ES-I3 (cell line): ENCODE measurements around the gene LRP3.
A peak's percentile ranks its signal among the peaks of the same experiment; 100 is the strongest.

ENCODE experiments used
- H3K36me3 ChIP-seq: 2 replicates; pipeline ENCODE4 v1.6.1; 2013; ENCODE audit warnings: mild to moderate bottlenecking, low read length, control low read depth, moderate library complexity; ENCODE audit not compliant: insufficient read depth
- H3K4me1 ChIP-seq: 2 replicates; pipeline ENCODE4 v1.6.1; 2013; ENCODE audit warnings: mild to moderate bottlenecking, control low read depth, low read length; ENCODE audit not compliant: insufficient read depth
- H3K9ac ChIP-seq: 2 replicates; pipeline ENCODE4 v1.6.1; 2013; ENCODE audit warnings: low read depth, mild to moderate bottlenecking, low read length, moderate library complexity
- H3K9me3 ChIP-seq: 2 replicates; pipeline ENCODE4 v1.6.1; 2013; ENCODE audit warnings: mild to moderate bottlenecking, low read length, moderate library complexity; ENCODE audit not compliant: control insufficient read depth, insufficient read depth

Gene LRP3

GRCh38 chr19:33226550-33227241, 32.6 kb downstream of the LRP3 start:
- H3K4me1 ChIP-seq: no peaks in the 10 kb centered on the region
- H3K9ac ChIP-seq: peak overlapping the region; percentile 63
- H3K9me3 ChIP-seq: peaks cover 11% of the 10 kb centered on the region
- no peaks in the 10 kb centered on the region for H3K36me3 ChIP-seq

GRCh38 chr19:33227242-33227650, 33.1 kb downstream of the LRP3 start:
- Histone ChIP-seq H3K9me3 (peaks cover 11% of the 10 kb centered on the region), H3K9ac (peak overlapping the region; percentile 63), H3K4me1 (no peaks in the 10 kb centered on the region), H3K36me3 (no peaks in the 10 kb centered on the region)

DNA sequence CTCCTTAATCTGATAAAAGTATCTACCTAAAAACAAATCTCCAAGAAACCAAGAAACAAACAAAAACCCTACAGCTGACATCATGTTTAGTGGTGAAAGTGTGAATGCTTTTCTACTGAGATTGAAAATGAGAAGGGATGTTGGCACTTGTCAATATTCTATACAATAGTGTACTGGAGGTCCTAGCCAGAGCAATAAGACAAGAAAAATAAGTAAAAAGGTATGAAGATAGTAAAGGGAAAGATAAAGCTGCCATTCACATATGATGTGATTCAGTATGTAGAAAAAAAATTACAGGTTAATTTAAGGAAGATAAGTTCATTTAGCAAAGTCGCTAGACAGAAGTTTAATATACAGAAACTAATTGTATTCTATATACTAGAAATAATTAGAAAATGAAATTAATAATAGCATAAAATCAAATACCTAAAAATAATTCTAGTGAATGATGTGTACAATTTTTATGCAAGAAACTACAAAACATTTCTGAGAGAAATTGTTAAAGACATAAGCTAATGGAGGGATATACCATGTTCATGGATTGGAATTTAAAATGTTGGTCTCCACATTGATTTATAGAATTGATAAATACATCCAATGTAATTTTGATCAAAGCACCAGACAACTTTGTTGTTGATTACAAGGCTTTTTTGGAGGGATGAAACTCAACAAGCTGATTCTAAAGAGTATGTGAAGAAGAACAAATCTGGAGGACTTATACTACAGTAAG, 33.9 kb downstream of the LRP3 start:
- Histone ChIP-seq H3K36me3 (no peaks in the 10 kb centered on the region), H3K9me3 (peaks cover 11% of the 10 kb centered on the region), H3K9ac (no peak overlapping the region), H3K4me1 (no peaks in the 10 kb centered on the region)

- H3K9me3 ChIP-seq: peaks cover 11% of the 10 kb centered on the region
- no peak overlapping the region for H3K9ac ChIP-seq
- no peaks in the 10 kb centered on the region for H3K36me3 ChIP-seq
- H3K4me1 ChIP-seq: no peaks in the 10 kb centered on the region
Observed at GRCh38 chr19:33229962-33230361, 35.8 kb downstream of the LRP3 start.

GRCh38 chr19:33231511-33231910, 37.4 kb downstream of the LRP3 start:
- Histone ChIP-seq H3K36me3 (no peaks in the 10 kb centered on the region), H3K9me3 (peaks cover 11% of the 10 kb centered on the region), H3K9ac (no peak overlapping the region), H3K4me1 (no peaks in the 10 kb centered on the region)

DNA sequence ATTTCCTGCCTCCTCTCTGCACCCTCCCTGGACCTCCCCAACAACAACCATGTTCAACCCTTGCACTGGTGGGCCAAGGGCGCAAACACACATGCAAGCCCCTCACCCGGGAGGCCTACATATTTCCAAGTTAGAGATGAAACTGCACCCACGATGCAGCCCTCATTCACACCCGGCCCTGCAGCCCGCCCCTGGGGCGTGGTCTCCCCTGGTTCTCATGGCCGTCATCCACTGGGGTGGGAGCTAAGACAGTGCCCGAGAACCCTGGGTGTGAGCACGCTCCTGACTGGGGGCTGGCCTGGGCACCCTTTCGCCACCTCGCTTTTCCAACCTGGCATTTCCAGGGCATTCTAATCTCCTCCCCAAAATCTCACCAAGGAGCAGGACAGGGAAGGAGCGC, 38.5 kb downstream of the LRP3 start:
- Histone ChIP-seq H3K36me3 (no peaks in the 10 kb centered on the region), H3K9ac (no peak overlapping the region), H3K4me1 (no peaks in the 10 kb centered on the region), H3K9me3 (peaks cover 9% of the 10 kb centered on the region)

GRCh38 chr19:33233056-33233873, 39.1 kb downstream of the LRP3 start:
- Histone ChIP-seq H3K4me1 (no peaks in the 10 kb centered on the region), H3K36me3 (no peaks in the 10 kb centered on the region), H3K9ac (no peak overlapping the region), H3K9me3 (peaks cover 5% of the 10 kb centered on the region)

DNA sequence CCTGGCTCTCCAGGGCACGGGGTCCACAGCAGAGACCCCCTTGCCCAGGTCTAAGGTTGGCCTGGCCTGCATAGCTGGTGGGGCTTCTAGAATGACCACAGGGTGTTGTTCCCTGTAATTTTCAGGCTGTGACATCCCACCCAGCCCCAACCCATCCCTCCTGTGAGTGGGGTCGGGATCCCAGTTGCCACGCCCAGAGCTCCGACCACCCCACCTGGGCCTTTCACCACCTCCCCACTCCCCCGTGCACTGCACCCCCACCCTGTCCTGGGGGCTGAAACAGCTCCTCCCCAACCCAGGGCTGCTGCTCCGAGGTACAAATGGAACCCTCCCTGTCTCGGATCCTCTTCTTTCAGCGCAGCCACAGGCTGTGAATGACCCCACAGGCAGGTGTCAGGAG, 40.0 kb downstream of the LRP3 start:
- Histone ChIP-seq H3K36me3 (no peaks in the 10 kb centered on the region), H3K9me3 (no peaks in the 10 kb centered on the region), H3K9ac (no peak overlapping the region), H3K4me1 (no peaks in the 10 kb centered on the region)

- no peaks in the 10 kb centered on the region for H3K9me3 ChIP-seq
- no peaks in the 10 kb centered on the region for H3K36me3 ChIP-seq
- H3K9ac ChIP-seq: no peak overlapping the region
- H3K4me1 ChIP-seq: no peaks in the 10 kb centered on the region
Observed at GRCh38 chr19:33234736-33235135, 40.6 kb downstream of the LRP3 start.

DNA sequence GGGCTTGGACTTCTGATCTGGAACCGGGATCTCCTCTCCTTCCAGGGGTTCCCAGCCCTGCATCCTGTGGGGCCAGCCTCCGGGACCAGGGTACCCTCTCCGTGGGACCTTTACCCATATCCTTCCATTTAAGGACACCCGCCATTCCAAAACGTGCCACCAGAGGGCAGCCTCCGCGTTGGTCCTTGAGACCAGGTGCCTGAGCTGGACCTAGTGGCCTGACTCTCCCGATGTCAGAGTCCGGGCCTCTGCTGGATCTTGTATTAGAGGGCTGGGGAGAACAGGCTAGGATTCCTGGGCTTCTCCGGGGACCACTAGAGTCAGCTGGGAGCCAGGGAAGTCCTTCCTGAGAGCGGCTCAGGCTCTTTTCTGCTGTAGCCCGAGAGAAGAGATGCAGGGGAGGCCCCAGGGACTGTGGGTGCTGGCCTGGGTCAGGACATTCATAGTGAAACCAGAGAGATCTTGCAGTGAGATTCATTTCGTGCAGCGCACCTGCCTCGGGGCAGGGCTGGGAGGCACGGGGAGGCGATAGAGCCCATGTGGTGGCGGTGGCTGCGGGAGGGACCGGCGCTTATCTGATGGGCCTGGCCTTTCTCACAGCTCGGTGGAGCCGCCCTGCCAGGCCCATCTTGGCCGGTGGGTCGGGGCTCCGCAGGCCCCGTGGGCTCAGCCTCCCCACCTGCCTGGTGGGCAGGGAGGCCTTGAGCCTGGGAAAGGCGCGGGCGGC, 41.3 kb downstream of the LRP3 start:
- Histone ChIP-seq H3K4me1 (no peaks in the 10 kb centered on the region), H3K36me3 (no peaks in the 10 kb centered on the region), H3K9me3 (no peaks in the 10 kb centered on the region), H3K9ac (no peak overlapping the region)

GRCh38 chr19:33235996-33236350, 41.8 kb downstream of the LRP3 start:
- no peak overlapping the region for H3K9ac ChIP-seq

GRCh38 chr19:33236696-33237390, 42.7 kb downstream of the LRP3 start:
- Histone ChIP-seq H3K36me3 (no peaks in the 10 kb centered on the region), H3K9me3 (no peaks in the 10 kb centered on the region), H3K9ac (no peak overlapping the region), H3K4me1 (no peaks in the 10 kb centered on the region)

More at GRCh38 chr19:33235996-33236350, 41.8 kb downstream of the LRP3 start:
- no peaks in the 10 kb centered on the region for H3K36me3 ChIP-seq
- no peaks in the 10 kb centered on the region for H3K9me3 ChIP-seq
- H3K4me1 ChIP-seq: no peaks in the 10 kb centered on the region

GRCh38 chr19:33238481-33239149, 44.5 kb downstream of the LRP3 start:
- Histone ChIP-seq H3K9me3 (no peaks in the 10 kb centered on the region), H3K4me1 (no peaks in the 10 kb centered on the region), H3K36me3 (no peaks in the 10 kb centered on the region), H3K9ac (no peak overlapping the region)
